Activated naive CD4-positive, alpha-beta T cell (primary cell): ENCODE data around the gene PTPRD.

Experiments
- DNase-seq, 4 experiments: peaks; one replicate each; lab custom pipeline; 2025; lab: John Stamatoyannopoulos, UW

Gene PTPRD

GRCh38 chr9:8680157-8680556 lies 1932.6 kb downstream of the PTPRD start:
- DNase-seq, result no peak

- no peak for DNase-seq
Measured at GRCh38 chr9:8679371-8679822, 1933.4 kb downstream of the PTPRD start.

GRCh38 chr9:8677741-8678140 lies 1935.1 kb downstream of the PTPRD start:
- no peak for DNase-seq

- no peak for DNase-seq
Measured at GRCh38 chr9:8674536-8674935, 1938.3 kb downstream of the PTPRD start.

GRCh38 chr9:8673830-8674229 lies 1939.0 kb downstream of the PTPRD start:
- DNase-seq, result no peak

- DNase-seq, result no peak
Measured at GRCh38 chr9:8670751-8671150, 1942.1 kb downstream of the PTPRD start.

GRCh38 chr9:8668751-8669150 lies 1944.1 kb downstream of the PTPRD start:
- DNase-seq, result no peak

GRCh38 chr9:8668231-8668630 lies 1944.6 kb downstream of the PTPRD start:
- no peak for DNase-seq

- DNase-seq, result no peak
Measured at GRCh38 chr9:8666060-8666459, 1946.7 kb downstream of the PTPRD start.

- no peak for DNase-seq
Measured at GRCh38 chr9:8660383-8660782, 1952.4 kb downstream of the PTPRD start.

GRCh38 chr9:8659108-8659507 lies 1953.7 kb downstream of the PTPRD start:
- no peak for DNase-seq

GRCh38 chr9:8655071-8655470 lies 1957.7 kb downstream of the PTPRD start:
- no peak for DNase-seq

- DNase-seq, result no peak
Measured at GRCh38 chr9:8653855-8654254, 1958.9 kb downstream of the PTPRD start.

- no peak for DNase-seq
Measured at GRCh38 chr9:8653111-8653510, 1959.7 kb downstream of the PTPRD start.

- no peak for DNase-seq
Measured at GRCh38 chr9:8652255-8652654, 1960.5 kb downstream of the PTPRD start.

- no peak for DNase-seq
Measured at GRCh38 chr9:8651846-8652215, 1961.0 kb downstream of the PTPRD start.

GRCh38 chr9:8651070-8651845 lies 1961.5 kb downstream of the PTPRD start:
- DNase-seq, result no peak

- DNase-seq, result no peak
Measured at GRCh38 chr9:8649807-8650206, 1963.0 kb downstream of the PTPRD start.

- no peak for DNase-seq
Measured at GRCh38 chr9:8649160-8649559, 1963.6 kb downstream of the PTPRD start.

GRCh38 chr9:8648271-8648845 lies 1964.4 kb downstream of the PTPRD start:
- DNase-seq, result no peak

- DNase-seq, result no peak
Measured at GRCh38 chr9:8647824-8648223, 1965.0 kb downstream of the PTPRD start.

GRCh38 chr9:8644571-8644970 lies 1968.2 kb downstream of the PTPRD start:
- DNase-seq, result no peak

GRCh38 chr9:8643896-8644295 lies 1968.9 kb downstream of the PTPRD start:
- DNase-seq, result no peak

GRCh38 chr9:8643464-8643863 lies 1969.3 kb downstream of the PTPRD start:
- no peak for DNase-seq
